HG03025 (cell line): ENCODE measurements around the gene TMEM117.

Source experiments
- ATAC-seq: cut with Tn5 transposase; IDR thresholded peaks from one replicate; pipeline ENCODE4 v1.9.1; 2021; ENCODE audit warnings: mild to moderate bottlenecking, moderate library complexity; ENCODE audit not compliant: unreplicated experiment, low FRiP score

TMEM117 gene

GRCh38 chr12:44258246-44258645 lies 422.4 kb downstream of the TMEM117 start:
- ATAC-seq = no peak

- no peak for ATAC-seq
Observed at GRCh38 chr12:44259890-44260289, 424.0 kb downstream of the TMEM117 start.

GRCh38 chr12:44260581-44260980 lies 424.7 kb downstream of the TMEM117 start:
- ATAC-seq = no peak

GRCh38 chr12:44285321-44285960 lies 449.6 kb downstream of the TMEM117 start:
- no peak for ATAC-seq

- no peak for ATAC-seq
Observed at GRCh38 chr12:44286336-44286735, 450.5 kb downstream of the TMEM117 start.

- no peak for ATAC-seq
Observed at GRCh38 chr12:44286821-44287505, 451.1 kb downstream of the TMEM117 start.

GRCh38 chr12:44287545-44287944 lies 451.7 kb downstream of the TMEM117 start:
- ATAC-seq = no peak

GRCh38 chr12:44294649-44295048 lies 458.8 kb downstream of the TMEM117 start:
- peak; percentile 97 for ATAC-seq

GRCh38 chr12:44295958-44296623 lies 460.2 kb downstream of the TMEM117 start:
- ATAC-seq = no peak

- ATAC-seq = no peak
Observed at GRCh38 chr12:44296624-44297197, 460.8 kb downstream of the TMEM117 start.

- ATAC-seq = no peak
Observed at GRCh38 chr12:44299524-44299923, 463.6 kb downstream of the TMEM117 start.

GRCh38 chr12:44307506-44308168 lies 471.8 kb downstream of the TMEM117 start:
- no peak for ATAC-seq

GRCh38 chr12:44313188-44313587 lies 477.3 kb downstream of the TMEM117 start:
- ATAC-seq = no peak

- ATAC-seq = no peak
Observed at GRCh38 chr12:44314007-44314500, 478.2 kb downstream of the TMEM117 start.

- peak; percentile 73 for ATAC-seq
Observed at GRCh38 chr12:44317651-44318126, 481.8 kb downstream of the TMEM117 start.

GRCh38 chr12:44331269-44331668 lies 495.4 kb downstream of the TMEM117 start:
- no peak for ATAC-seq

- no peak for ATAC-seq
Observed at GRCh38 chr12:44334347-44334746, 498.5 kb downstream of the TMEM117 start.

GRCh38 chr12:44335030-44335429 lies 499.1 kb downstream of the TMEM117 start:
- ATAC-seq = no peak

GRCh38 chr12:44336577-44336976 lies 500.7 kb downstream of the TMEM117 start:
- no peak for ATAC-seq

- ATAC-seq = no peak
Observed at GRCh38 chr12:44342371-44342770, 506.5 kb downstream of the TMEM117 start.
